Upper lobe of left lung (tissue), 6 donors: ENCODE results near the gene APC2. TPM values are rescaled to one million over a fixed set of nuclear protein-coding genes. Genes with fewer than 3 reads are reported as not detected.

Experiments used
- ATAC-seq, 2 donors: fragments of 200-7000 bp; cut with Tn5 transposase; one replicate each; pipeline ENCODE4 v1.9.1; 2022; ENCODE audit warnings: mild to moderate bottlenecking in 2 of 2, moderate library complexity in 2 of 2; ENCODE audit not compliant: low FRiP score in 2 of 2
- DNase-seq, 2 donors: peaks; one replicate each; pipeline ENCODE4 v3.0.0-alpha.2; 2019 to 2020
- H3K27ac ChIP-seq, 4 donors: fragments of 200-600 bp; sonication (generic); one replicate each; pipeline ENCODE4 v1.5.1; 2016 to 2019
- H3K27me3 ChIP-seq, 4 donors: fragments of 200-600 bp; sonication (generic); one replicate each; pipeline ENCODE4 v1.5.1; 2017 to 2019
- H3K36me3 ChIP-seq, 4 donors: fragments of 200-600 bp; sonication (generic); one replicate each; pipeline ENCODE4 v1.5.1; 2016 to 2019
- H3K4me1 ChIP-seq, 4 donors: fragments of 200-600 bp; sonication (generic); one replicate each; pipeline ENCODE4 v1.5.1; 2018 to 2019
- H3K4me3 ChIP-seq, 4 donors: fragments of 200-600 bp; sonication (generic); one replicate each; pipeline ENCODE4 v1.5.1; 2017 to 2019; ENCODE audit warnings: mild to moderate bottlenecking in 2 of 4, moderate library complexity in 1 of 4
- H3K9me3 ChIP-seq, 4 donors: fragments of 200-600 bp; sonication (generic); one replicate each; pipeline ENCODE4 v1.5.1; 2018 to 2019
- CTCF ChIP-seq, 6 experiments: fragments of 450-650 bp in 4 of 6; fragments of 200-600 bp in 2 of 6; sonication (generic) in 2 of 6; IDR thresholded peaks; one replicate each; pipeline ENCODE4 v1.5.1; 2016 to 2019; ENCODE audit warnings: antibody characterized with exemption in 6 of 6
- EP300 ChIP-seq, 4 donors: sonication (generic); formaldehyde crosslinking; IDR thresholded peaks; one replicate each; pipeline ENCODE4 v1.5.1; 2017; ENCODE audit warnings: antibody characterized with exemption in 4 of 4, control low read depth in 2 of 4
- POLR2A ChIP-seq, 4 donors: fragments of 450-650 bp; IDR thresholded peaks; one replicate each; pipeline ENCODE4 v1.5.1; 2016 to 2017; ENCODE audit warnings: antibody characterized with exemption in 4 of 4, mild to moderate bottlenecking in 2 of 4
- POLR2AphosphoS5 ChIP-seq, 2 donors: sonication (generic); formaldehyde crosslinking; IDR thresholded peaks; one replicate each; pipeline ENCODE4 v1.5.1; 2017; ENCODE audit warnings: antibody characterized with exemption in 2 of 2
- WGBS, 2 donors: methylation state at CpG; one replicate each; pipeline ENCODE4 v1.1.5; 2017 to 2018; 5-methylcytosine and 5-hydroxymethylcytosine counted together
- total RNA-seq, 6 donors: library from RNA; depleted of rRNA in 4 of 6; stranded (reverse); fragments of >200 nt in 4 of 6; gene quantifications; one replicate each; pipeline versions ENCODE4 v1.1.0 to v1.2.1, GENCODE V29; 2016 to 2021
- donor health status: DM: no; HTN: no; CAD: no; lungs with moderate emphysema.
- donor health status: DM: no; HTN: yes; CAD: no; lungs with severe emphysema.

Gene APC2
- total RNA-seq, 6 donors from 2014 or later: 0.06 to 1.0 (median 0.11) TPM; not detected in 1

- H3K27ac ChIP-seq: peak overlapping the region in 3 of 4 donors; percentile 59 to 87 (median 74)
- no peaks in the 10 kb centered on the region for H3K36me3 ChIP-seq
- TF ChIP-seq POLR2AphosphoS5 (IDR thresholded peaks at IDR 0.05) (no peak), EP300 (IDR thresholded peaks at IDR 0.05) (no peak), POLR2A (IDR thresholded peaks at IDR 0.05) (no peak), CTCF (IDR thresholded peaks at IDR 0.05) (no peak)
- 30 to 44% methylated on average over 11 of the region's 12 CpGs for WGBS, 2 donors
- DNase-seq: no peak
- peak overlapping the region in 3 of 4 donors; percentile 46 to 52 (median 46) for H3K4me3 ChIP-seq
- peaks cover 15 to 32% (median 24%) of the 10 kb centered on the region in 4 donors for H3K4me1 ChIP-seq
- ATAC-seq: no peak
- H3K9me3 ChIP-seq: peaks cover 0 to 4% (median 0%) of the 10 kb centered on the region in 4 donors
- H3K27me3 ChIP-seq: peaks cover 0 to 31% (median 13%) of the 10 kb centered on the region in 4 donors
Observed at GRCh38 chr19:1508507-1508856, 58.6 kb downstream of the APC2 start.

- Histone ChIP-seq H3K27ac (no peak overlapping the region), H3K9me3 (peaks cover 0 to 4% (median 0%) of the 10 kb centered on the region in 4 donors), H3K36me3 (no peaks in the 10 kb centered on the region), H3K27me3 (peaks cover 0 to 27% (median 12%) of the 10 kb centered on the region in 4 donors), H3K4me1 (peaks cover 16 to 32% (median 24%) of the 10 kb centered on the region in 4 donors), H3K4me3 (no peak overlapping the region)
- 54 to 63% methylated on average over 10 to 11 of the region's 11 CpGs for WGBS, 2 donors
- TF ChIP-seq CTCF (IDR thresholded peaks at IDR 0.05): no peak
- TF ChIP-seq POLR2AphosphoS5 (IDR thresholded peaks at IDR 0.05): no peak
- no peak for TF ChIP-seq EP300 (IDR thresholded peaks at IDR 0.05)
- no peak for TF ChIP-seq POLR2A (IDR thresholded peaks at IDR 0.05)
- ATAC-seq (no peak), DNase-seq (no peak)
Observed at GRCh38 chr19:1509602-1510441, 59.9 kb downstream of the APC2 start.

- 33% methylated on average over 18 of the region's 25 CpGs; no CpG with 5 or more reads in 1 of the 2 donors for WGBS, 2 donors
- no peak for ATAC-seq
- no peaks in the 10 kb centered on the region for H3K36me3 ChIP-seq
- H3K4me3 ChIP-seq: no peak overlapping the region
- peaks cover 0 to 27% (median 12%) of the 10 kb centered on the region in 4 donors for H3K27me3 ChIP-seq
- TF ChIP-seq CTCF (IDR thresholded peaks at IDR 0.05): no peak
- H3K9me3 ChIP-seq: peaks cover 0 to 4% (median 0%) of the 10 kb centered on the region in 4 donors
- no peak for DNase-seq
- H3K4me1 ChIP-seq: peaks cover 16 to 32% (median 24%) of the 10 kb centered on the region in 4 donors
- no peak overlapping the region for H3K27ac ChIP-seq
Observed at GRCh38 chr19:1510442-1510806, 60.5 kb downstream of the APC2 start.

- no peak overlapping the region for H3K4me3 ChIP-seq
- TF ChIP-seq CTCF (IDR thresholded peaks at IDR 0.05) (no peak), POLR2A (IDR thresholded peaks at IDR 0.05) (no peak), POLR2AphosphoS5 (IDR thresholded peaks at IDR 0.05) (no peak), EP300 (IDR thresholded peaks at IDR 0.05) (no peak)
- no peak for DNase-seq
- H3K27me3 ChIP-seq: peaks cover 0 to 27% (median 12%) of the 10 kb centered on the region in 4 donors
- no peak overlapping the region for H3K27ac ChIP-seq
- 32 to 36% methylated on average over 8 to 9 of the region's 9 CpGs for WGBS, 2 donors
- H3K4me1 ChIP-seq: peaks cover 16 to 32% (median 24%) of the 10 kb centered on the region in 4 donors
- no peak for ATAC-seq
- H3K36me3 ChIP-seq: no peaks in the 10 kb centered on the region
- peaks cover 0 to 4% (median 0%) of the 10 kb centered on the region in 4 donors for H3K9me3 ChIP-seq
Observed at GRCh38 chr19:1510807-1511206, 60.9 kb downstream of the APC2 start.
